ENCODE data around the gene KCTD5. TPM values are rescaled to one million over a fixed set of nuclear protein-coding genes. Genes with fewer than 3 reads are reported as not detected.

The KCTD5 gene
- total and polyA plus RNA-seq, 2 experiments from 2014 or later, result 19.7 to 31.8 TPM

DNA sequence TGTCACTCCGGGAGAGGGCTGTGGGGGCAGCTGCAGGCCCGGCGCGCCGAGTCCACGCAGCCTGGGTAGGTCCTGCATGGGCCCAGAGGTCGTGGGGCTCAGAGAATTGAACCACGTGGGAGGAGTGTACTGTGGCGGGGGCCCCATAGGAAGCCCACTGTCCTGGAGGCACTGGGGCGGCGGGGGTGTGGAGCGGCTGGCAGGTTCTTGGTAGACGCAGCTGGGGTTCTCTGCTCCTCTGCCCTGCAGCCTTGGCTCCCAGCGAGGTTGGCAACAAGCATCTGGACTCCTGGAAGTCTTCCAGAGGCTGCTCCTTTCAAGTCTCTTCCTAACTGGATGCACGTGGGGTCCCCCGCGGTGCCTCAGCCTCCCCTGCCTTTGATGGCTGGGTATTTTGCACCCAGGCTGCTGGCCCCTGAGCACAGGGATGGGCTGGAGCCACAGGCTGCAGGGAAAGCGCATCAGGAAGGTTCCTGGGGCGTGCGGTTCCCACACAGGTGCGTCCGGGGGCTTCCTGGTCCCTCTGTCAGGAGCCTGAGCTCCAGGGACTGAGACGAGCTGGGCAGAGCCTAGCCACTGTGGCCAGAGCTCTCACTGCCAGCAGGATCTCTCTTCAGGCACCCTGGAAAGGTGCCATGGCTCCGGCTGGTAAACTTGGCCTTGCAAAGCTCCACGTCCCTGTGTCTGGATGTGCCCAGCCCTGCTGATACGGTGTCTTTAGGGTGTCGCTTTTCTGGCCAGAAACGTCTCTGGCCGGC lies 9.3 kb downstream of the KCTD5 start (continued):
- TF ChIP-seq, protein P1, sequence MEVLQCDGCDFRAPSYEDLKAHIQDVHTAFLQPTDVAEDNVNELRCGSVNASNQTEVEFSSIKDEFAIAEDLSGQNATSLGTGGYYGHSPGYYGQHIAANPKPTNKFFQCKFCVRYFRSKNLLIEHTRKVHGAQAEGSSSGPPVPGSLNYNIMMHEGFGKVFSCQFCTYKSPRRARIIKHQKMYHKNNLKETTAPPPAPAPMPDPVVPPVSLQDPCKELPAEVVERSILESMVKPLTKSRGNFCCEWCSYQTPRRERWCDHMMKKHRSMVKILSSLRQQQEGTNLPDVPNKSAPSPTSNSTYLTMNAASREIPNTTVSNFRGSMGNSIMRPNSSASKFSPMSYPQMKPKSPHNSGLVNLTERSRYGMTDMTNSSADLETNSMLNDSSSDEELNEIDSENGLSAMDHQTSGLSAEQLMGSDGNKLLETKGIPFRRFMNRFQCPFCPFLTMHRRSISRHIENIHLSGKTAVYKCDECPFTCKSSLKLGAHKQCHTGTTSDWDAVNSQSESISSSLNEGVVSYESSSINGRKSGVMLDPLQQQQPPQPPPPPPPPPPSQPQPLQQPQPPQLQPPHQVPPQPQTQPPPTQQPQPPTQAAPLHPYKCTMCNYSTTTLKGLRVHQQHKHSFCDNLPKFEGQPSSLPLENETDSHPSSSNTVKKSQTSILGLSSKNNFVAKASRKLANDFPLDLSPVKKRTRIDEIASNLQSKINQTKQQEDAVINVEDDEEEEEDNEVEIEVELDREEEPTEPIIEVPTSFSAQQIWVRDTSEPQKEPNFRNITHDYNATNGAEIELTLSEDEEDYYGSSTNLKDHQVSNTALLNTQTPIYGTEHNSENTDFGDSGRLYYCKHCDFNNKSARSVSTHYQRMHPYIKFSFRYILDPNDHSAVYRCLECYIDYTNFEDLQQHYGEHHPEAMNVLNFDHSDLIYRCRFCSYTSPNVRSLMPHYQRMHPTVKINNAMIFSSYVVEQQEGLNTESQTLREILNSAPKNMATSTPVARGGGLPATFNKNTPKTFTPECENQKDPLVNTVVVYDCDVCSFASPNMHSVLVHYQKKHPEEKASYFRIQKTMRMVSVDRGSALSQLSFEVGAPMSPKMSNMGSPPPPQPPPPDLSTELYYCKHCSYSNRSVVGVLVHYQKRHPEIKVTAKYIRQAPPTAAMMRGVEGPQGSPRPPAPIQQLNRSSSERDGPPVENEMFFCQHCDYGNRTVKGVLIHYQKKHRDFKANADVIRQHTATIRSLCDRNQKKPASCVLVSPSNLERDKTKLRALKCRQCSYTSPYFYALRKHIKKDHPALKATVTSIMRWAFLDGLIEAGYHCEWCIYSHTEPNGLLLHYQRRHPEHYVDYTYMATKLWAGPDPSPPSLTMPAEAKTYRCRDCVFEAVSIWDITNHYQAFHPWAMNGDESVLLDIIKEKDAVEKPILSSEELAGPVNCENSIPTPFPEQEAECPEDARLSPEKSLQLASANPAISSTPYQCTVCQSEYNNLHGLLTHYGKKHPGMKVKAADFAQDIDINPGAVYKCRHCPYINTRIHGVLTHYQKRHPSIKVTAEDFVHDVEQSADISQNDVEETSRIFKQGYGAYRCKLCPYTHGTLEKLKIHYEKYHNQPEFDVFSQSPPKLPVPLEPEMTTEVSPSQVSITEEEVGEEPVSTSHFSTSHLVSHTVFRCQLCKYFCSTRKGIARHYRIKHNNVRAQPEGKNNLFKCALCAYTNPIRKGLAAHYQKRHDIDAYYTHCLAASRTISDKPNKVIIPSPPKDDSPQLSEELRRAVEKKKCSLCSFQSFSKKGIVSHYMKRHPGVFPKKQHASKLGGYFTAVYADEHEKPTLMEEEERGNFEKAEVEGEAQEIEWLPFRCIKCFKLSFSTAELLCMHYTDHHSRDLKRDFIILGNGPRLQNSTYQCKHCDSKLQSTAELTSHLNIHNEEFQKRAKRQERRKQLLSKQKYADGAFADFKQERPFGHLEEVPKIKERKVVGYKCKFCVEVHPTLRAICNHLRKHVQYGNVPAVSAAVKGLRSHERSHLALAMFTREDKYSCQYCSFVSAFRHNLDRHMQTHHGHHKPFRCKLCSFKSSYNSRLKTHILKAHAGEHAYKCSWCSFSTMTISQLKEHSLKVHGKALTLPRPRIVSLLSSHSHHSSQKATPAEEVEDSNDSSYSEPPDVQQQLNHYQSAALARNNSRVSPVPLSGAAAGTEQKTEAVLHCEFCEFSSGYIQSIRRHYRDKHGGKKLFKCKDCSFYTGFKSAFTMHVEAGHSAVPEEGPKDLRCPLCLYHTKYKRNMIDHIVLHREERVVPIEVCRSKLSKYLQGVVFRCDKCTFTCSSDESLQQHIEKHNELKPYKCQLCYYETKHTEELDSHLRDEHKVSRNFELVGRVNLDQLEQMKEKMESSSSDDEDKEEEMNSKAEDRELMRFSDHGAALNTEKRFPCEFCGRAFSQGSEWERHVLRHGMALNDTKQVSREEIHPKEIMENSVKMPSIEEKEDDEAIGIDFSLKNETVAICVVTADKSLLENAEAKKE (CRISPR knock-in tag; IDR thresholded peaks at IDR 0.05), result no peak
- TF ChIP-seq ZNF331 (CRISPR knock-in tag; IDR thresholded peaks at IDR 0.05; ENCODE audit: low read depth) (no peak), EZH2phosphoT487 (IDR thresholded peaks at IDR 0.05; ENCODE audit: unreplicated experiment) (no peak)

DNA sequence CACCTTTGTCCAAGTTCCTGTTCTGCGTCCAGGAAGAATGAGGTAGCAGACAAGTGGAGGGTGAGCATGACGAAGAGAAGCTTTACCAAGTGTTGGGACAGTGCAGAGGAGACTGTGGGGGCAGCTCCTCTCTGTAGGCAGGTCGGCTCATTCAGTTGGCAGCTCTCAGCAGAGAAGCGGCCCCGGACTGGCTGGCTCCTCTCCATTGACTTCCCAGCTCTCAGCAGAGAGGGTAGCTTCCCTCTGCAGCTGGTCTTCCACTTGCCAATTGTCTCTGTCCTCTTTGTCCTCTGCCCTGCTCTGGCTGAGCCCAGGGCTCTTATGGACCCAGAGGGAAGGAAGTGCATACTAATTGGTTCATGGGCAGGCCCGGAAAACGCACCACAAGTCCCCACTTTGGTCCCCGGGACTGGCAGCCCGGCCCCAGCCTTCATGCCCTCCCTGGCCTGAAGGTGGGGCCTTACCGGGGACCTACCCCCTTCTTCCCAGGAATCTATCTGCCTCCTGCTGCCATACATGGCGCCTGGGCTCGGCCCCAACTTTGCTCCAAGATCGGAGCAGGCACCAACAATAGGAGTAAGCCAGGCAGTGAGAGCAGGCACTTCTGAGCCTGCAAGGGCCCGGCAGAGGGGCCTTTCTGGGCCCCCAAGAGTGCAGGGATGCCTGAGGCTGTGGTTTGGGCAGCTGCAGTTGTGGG lies 10.1 kb downstream of the KCTD5 start:
- H3K27ac ChIP-seq (ENCODE audit: low read depth), result no peak overlapping the region; the same call in 1 of the 2 replicates
- H3K4me2 ChIP-seq, result no peak overlapping the region
- no peaks in the 10 kb centered on the region for H3K9me3 Mint-ChIP-seq
- peaks cover 14% of the 10 kb centered on the region for H3K27me3 Mint-ChIP-seq (ENCODE audit: insufficient read depth, low read depth, poor library complexity)
- no peak overlapping the region for H3K4me3 ChIP-seq
- no peaks in the 10 kb centered on the region for H3K27me3 ChIP-seq (ENCODE audit: insufficient read depth)
- no peak overlapping the region for H3K27ac Mint-ChIP-seq
- ATAC-seq, result peak; percentile 21
- peaks cover 9% of the 10 kb centered on the region for H3K4me1 Mint-ChIP-seq
- H3K4me1 ChIP-seq (ENCODE audit: insufficient read depth), result no peaks in the 10 kb centered on the region
- no peak overlapping the region for H2AFZ ChIP-seq
- peak; percentile 18 for DNase-seq (ENCODE audit: low spot score)
- no peak overlapping the region for H3K4me3 Mint-ChIP-seq
- H3F3A ChIP-seq (replicated peaks; ENCODE audit: low read depth), result no peaks in the 10 kb centered on the region
- H3K9me2 ChIP-seq (ENCODE audit: insufficient read depth), result no peaks in the 10 kb centered on the region
- no peaks in the 10 kb centered on the region for H3K36me3 ChIP-seq (ENCODE audit: insufficient read depth)
- no peaks in the 10 kb centered on the region; the same call in 1 of the 2 replicates for H4K20me1 ChIP-seq (replicated peaks; ENCODE audit: insufficient read depth)
- H3K79me2 ChIP-seq (replicated peaks; ENCODE audit: insufficient read depth), result peaks cover 34% of the 10 kb centered on the region
- 0 out of 3 replicates have a peak, but pooled peaks cover 3% of the 10 kb centered on the region for H3K36me3 Mint-ChIP-seq (ENCODE audit: low read depth)
- TF ChIP-seq, protein P2, sequence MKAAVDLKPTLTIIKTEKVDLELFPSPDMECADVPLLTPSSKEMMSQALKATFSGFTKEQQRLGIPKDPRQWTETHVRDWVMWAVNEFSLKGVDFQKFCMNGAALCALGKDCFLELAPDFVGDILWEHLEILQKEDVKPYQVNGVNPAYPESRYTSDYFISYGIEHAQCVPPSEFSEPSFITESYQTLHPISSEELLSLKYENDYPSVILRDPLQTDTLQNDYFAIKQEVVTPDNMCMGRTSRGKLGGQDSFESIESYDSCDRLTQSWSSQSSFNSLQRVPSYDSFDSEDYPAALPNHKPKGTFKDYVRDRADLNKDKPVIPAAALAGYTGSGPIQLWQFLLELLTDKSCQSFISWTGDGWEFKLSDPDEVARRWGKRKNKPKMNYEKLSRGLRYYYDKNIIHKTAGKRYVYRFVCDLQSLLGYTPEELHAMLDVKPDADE (IDR thresholded peaks at IDR 0.05), result no peak
- TF ChIP-seq POLR2AphosphoS5 (IDR thresholded peaks at IDR 0.05; ENCODE audit: low read depth), result no peak
- no peak for TF ChIP-seq EZH2phosphoT487 (IDR thresholded peaks at IDR 0.05; ENCODE audit: unreplicated experiment)
- TF ChIP-seq, protein P3, sequence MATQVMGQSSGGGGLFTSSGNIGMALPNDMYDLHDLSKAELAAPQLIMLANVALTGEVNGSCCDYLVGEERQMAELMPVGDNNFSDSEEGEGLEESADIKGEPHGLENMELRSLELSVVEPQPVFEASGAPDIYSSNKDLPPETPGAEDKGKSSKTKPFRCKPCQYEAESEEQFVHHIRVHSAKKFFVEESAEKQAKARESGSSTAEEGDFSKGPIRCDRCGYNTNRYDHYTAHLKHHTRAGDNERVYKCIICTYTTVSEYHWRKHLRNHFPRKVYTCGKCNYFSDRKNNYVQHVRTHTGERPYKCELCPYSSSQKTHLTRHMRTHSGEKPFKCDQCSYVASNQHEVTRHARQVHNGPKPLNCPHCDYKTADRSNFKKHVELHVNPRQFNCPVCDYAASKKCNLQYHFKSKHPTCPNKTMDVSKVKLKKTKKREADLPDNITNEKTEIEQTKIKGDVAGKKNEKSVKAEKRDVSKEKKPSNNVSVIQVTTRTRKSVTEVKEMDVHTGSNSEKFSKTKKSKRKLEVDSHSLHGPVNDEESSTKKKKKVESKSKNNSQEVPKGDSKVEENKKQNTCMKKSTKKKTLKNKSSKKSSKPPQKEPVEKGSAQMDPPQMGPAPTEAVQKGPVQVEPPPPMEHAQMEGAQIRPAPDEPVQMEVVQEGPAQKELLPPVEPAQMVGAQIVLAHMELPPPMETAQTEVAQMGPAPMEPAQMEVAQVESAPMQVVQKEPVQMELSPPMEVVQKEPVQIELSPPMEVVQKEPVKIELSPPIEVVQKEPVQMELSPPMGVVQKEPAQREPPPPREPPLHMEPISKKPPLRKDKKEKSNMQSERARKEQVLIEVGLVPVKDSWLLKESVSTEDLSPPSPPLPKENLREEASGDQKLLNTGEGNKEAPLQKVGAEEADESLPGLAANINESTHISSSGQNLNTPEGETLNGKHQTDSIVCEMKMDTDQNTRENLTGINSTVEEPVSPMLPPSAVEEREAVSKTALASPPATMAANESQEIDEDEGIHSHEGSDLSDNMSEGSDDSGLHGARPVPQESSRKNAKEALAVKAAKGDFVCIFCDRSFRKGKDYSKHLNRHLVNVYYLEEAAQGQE (IDR thresholded peaks at IDR 0.05; ENCODE audit: unreplicated experiment), result no peak
- no peak for TF ChIP-seq STAT1 (IDR thresholded peaks at IDR 0.05; ENCODE audit: unreplicated experiment)
- no peak for TF ChIP-seq ZNF114 (CRISPR knock-in tag; IDR thresholded peaks at IDR 0.05)
- TF ChIP-seq NANOG (IDR thresholded peaks at IDR 0.05; ENCODE audit: borderline replicate concordance), result no peak
- TF ChIP-seq EZH2 (IDR thresholded peaks at IDR 0.05; ENCODE audit: low read depth, unreplicated experiment), result no peak

Measured in GM23338 (cell line).